HepG2 (cell line): ENCODE measurements around the gene JAK2. TPM values are rescaled to one million over a fixed set of nuclear protein-coding genes. Genes with fewer than 3 reads are reported as not detected.

Source experiments
- CBX1 ChIP-seq: IDR thresholded peaks from one replicate; pipeline ENCODE4 v1.6.1; 2016; ENCODE audit warnings: antibody characterized with exemption, low read depth
- HNRNPL ChIP-seq: fragments of 200-400 bp; formaldehyde crosslinking; IDR thresholded peaks from 2 replicates; pipeline ENCODE4 v1.6.1; 2017; ENCODE audit warnings: mild to moderate bottlenecking, low read depth, low read length
- ISX ChIP-seq: sonication (generic); formaldehyde crosslinking; conservative IDR thresholded peaks from 2 replicates; pipeline ENCODE4 v1.5.0; 2020; ENCODE audit warnings: missing genetic modification reagents
- MTERF4 ChIP-seq: sonication (generic); formaldehyde crosslinking; IDR thresholded peaks from 2 replicates; pipeline ENCODE4 v1.8.0; 2023; ENCODE audit warnings: mild to moderate bottlenecking, missing genetic modification reagents
- PHF20 ChIP-seq: sonication (generic); formaldehyde crosslinking; IDR thresholded peaks from 2 replicates; pipeline ENCODE4 v1.5.0; 2020; ENCODE audit warnings: mild to moderate bottlenecking, missing genetic modification reagents
- SAP130 ChIP-seq: IDR thresholded peaks from 2 replicates; pipeline ENCODE4 v1.6.1; 2016; ENCODE audit warnings: low read depth
- XBP1 ChIP-seq: sonication (generic); formaldehyde crosslinking; IDR thresholded peaks from 2 replicates; pipeline ENCODE4 v1.5.0; 2020; ENCODE audit warnings: missing genetic modification reagents
- ZNF101 ChIP-seq: sonication (generic); formaldehyde crosslinking; IDR thresholded peaks from 2 replicates; pipeline ENCODE4 v1.4.0; 2020; ENCODE audit warnings: mild to moderate bottlenecking, low read depth, missing genetic modification reagents, borderline replicate concordance
- ZNF275 ChIP-seq: sonication (generic); formaldehyde crosslinking; IDR thresholded peaks from 2 replicates; pipeline ENCODE4 v1.8.0; 2022; ENCODE audit warnings: missing genetic modification reagents, mild to moderate bottlenecking, inconsistent platforms, borderline replicate concordance
- ZNF350 ChIP-seq: sonication (generic); formaldehyde crosslinking; IDR thresholded peaks from 2 replicates; pipeline ENCODE4 v1.4.0; 2020; ENCODE audit warnings: mild to moderate bottlenecking, low read depth, missing genetic modification reagents, borderline replicate concordance
- ZNF792 ChIP-seq: IDR thresholded peaks from 2 replicates; pipeline ENCODE4 v1.6.1; 2016
- ZNF878 ChIP-seq: sonication (generic); formaldehyde crosslinking; IDR thresholded peaks from 2 replicates; pipeline ENCODE4 v1.8.1; 2023; ENCODE audit warnings: mild to moderate bottlenecking, missing genetic modification reagents, moderate library complexity
- ZSCAN20 ChIP-seq: sonication (generic); formaldehyde crosslinking; IDR thresholded peaks from 2 replicates; pipeline ENCODE4 v1.4.0; 2020; ENCODE audit warnings: missing genetic modification reagents, mild to moderate bottlenecking, borderline replicate concordance
- polyA plus RNA-seq, 8 experiments: library from polyadenylated mRNA; depleted of rRNA in 3 of 8; stranded (reverse) in 7 of 8; unstranded in 1 of 8; fragments of >200 nt; fragmentation: Illumina TruSeq in 4 of 8; extraction: Trizol in 4 of 8; gene quantifications; 2 replicates each; pipeline versions ENCODE4 v1.2.1 to v1.2.3, GENCODE V29; 2011 to 2016; ENCODE audit warnings: low read depth in 4 of 8, missing spikeins in 1 of 8, mixed read lengths in 1 of 8; ENCODE audit not compliant: insufficient read depth in 1 of 8
- total RNA-seq, 5 experiments: library from RNA; depleted of rRNA; stranded (reverse); fragments of >200 nt; fragmentation: Illumina TruSeq; extraction: Trizol; gene quantifications; 2 replicates each; pipeline ENCODE4 v1.2.3, GENCODE V29; 2016; ENCODE audit warnings: low read depth in 1 of 5
- TF ChIP-seq, protein P1 (sequence below): sonication (generic); formaldehyde crosslinking; IDR thresholded peaks from 2 replicates; pipeline ENCODE4 v1.4.0; 2020; ENCODE audit warnings: missing genetic modification reagents
- TF ChIP-seq, protein P2 (sequence below): sonication (generic); formaldehyde crosslinking; IDR thresholded peaks from 2 replicates; pipeline ENCODE4 v1.5.0; 2020; ENCODE audit warnings: mild to moderate bottlenecking, missing genetic modification reagents, moderate library complexity
- TF ChIP-seq, protein P3 (sequence below): sonication (generic); formaldehyde crosslinking; IDR thresholded peaks from 2 replicates; pipeline ENCODE4 v1.8.1; 2022; ENCODE audit warnings: mild to moderate bottlenecking, missing genetic modification reagents

The JAK2 gene
- total and polyA plus RNA-seq, 2 of the 13 experiments (the other 11 are each of a cell fraction or from before 2014, with no cell fraction given) = 1.1 to 4.1 TPM

- TF ChIP-seq, protein P1, sequence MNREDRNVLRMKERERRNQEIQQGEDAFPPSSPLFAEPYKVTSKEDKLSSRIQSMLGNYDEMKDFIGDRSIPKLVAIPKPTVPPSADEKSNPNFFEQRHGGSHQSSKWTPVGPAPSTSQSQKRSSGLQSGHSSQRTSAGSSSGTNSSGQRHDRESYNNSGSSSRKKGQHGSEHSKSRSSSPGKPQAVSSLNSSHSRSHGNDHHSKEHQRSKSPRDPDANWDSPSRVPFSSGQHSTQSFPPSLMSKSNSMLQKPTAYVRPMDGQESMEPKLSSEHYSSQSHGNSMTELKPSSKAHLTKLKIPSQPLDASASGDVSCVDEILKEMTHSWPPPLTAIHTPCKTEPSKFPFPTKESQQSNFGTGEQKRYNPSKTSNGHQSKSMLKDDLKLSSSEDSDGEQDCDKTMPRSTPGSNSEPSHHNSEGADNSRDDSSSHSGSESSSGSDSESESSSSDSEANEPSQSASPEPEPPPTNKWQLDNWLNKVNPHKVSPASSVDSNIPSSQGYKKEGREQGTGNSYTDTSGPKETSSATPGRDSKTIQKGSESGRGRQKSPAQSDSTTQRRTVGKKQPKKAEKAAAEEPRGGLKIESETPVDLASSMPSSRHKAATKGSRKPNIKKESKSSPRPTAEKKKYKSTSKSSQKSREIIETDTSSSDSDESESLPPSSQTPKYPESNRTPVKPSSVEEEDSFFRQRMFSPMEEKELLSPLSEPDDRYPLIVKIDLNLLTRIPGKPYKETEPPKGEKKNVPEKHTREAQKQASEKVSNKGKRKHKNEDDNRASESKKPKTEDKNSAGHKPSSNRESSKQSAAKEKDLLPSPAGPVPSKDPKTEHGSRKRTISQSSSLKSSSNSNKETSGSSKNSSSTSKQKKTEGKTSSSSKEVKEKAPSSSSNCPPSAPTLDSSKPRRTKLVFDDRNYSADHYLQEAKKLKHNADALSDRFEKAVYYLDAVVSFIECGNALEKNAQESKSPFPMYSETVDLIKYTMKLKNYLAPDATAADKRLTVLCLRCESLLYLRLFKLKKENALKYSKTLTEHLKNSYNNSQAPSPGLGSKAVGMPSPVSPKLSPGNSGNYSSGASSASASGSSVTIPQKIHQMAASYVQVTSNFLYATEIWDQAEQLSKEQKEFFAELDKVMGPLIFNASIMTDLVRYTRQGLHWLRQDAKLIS (CRISPR knock-in tag) = no peak
- TF ChIP-seq HNRNPL (0 out of 2 replicates have a peak, but pooled peaks have one; percentile 29), XBP1 (no peak), SAP130 (peak; percentile 71), ZNF275 (peak; percentile 84), ZSCAN20 (CRISPR knock-in tag) (no peak; the same call in none of the 2 replicates), MTERF4 (peak; percentile 98), ZNF101 (CRISPR knock-in tag) (no peak), ZNF878 (CRISPR knock-in tag) (peak; percentile 88), ISX (CRISPR knock-in tag) (peak; percentile 32; the same call in 1 of the 2 replicates), CBX1 (no peak), ZNF792 (CRISPR knock-in tag) (peak; percentile 14; the same call in 1 of the 2 replicates), PHF20 (CRISPR knock-in tag) (peak; percentile 70), ZNF350 (CRISPR knock-in tag) (peak; percentile 11; the same call in 1 of the 2 replicates)
- TF ChIP-seq, protein P2, sequence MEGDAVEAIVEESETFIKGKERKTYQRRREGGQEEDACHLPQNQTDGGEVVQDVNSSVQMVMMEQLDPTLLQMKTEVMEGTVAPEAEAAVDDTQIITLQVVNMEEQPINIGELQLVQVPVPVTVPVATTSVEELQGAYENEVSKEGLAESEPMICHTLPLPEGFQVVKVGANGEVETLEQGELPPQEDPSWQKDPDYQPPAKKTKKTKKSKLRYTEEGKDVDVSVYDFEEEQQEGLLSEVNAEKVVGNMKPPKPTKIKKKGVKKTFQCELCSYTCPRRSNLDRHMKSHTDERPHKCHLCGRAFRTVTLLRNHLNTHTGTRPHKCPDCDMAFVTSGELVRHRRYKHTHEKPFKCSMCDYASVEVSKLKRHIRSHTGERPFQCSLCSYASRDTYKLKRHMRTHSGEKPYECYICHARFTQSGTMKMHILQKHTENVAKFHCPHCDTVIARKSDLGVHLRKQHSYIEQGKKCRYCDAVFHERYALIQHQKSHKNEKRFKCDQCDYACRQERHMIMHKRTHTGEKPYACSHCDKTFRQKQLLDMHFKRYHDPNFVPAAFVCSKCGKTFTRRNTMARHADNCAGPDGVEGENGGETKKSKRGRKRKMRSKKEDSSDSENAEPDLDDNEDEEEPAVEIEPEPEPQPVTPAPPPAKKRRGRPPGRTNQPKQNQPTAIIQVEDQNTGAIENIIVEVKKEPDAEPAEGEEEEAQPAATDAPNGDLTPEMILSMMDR (CRISPR knock-in tag) = peak; percentile 82
- TF ChIP-seq, protein P3, sequence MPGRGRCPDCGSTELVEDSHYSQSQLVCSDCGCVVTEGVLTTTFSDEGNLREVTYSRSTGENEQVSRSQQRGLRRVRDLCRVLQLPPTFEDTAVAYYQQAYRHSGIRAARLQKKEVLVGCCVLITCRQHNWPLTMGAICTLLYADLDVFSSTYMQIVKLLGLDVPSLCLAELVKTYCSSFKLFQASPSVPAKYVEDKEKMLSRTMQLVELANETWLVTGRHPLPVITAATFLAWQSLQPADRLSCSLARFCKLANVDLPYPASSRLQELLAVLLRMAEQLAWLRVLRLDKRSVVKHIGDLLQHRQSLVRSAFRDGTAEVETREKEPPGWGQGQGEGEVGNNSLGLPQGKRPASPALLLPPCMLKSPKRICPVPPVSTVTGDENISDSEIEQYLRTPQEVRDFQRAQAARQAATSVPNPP (CRISPR knock-in tag) = no peak; the same call in 1 of the 2 replicates
Observed at GRCh38 chr9:4984621-4985385, at the start of gene JAK2 (continued).
